Endothelial cell of umbilical vein (primary cell): ENCODE results near the gene ATN1.

Experiments used
- CTCF ChIP-seq, 2 donors: IDR thresholded peaks; 1 replicate in 1 of 2; 2 replicates in 1 of 2; pipeline ENCODE4 v1.5.1; 2011; ENCODE audit warnings: low read length in 2 of 2, mild to moderate bottlenecking in 2 of 2, moderate library complexity in 2 of 2, control low read depth in 1 of 2, inconsistent platforms in 1 of 2, low read depth in 1 of 2; ENCODE audit not compliant: insufficient read depth in 1 of 2; ENCODE audit errors: extremely low read depth in 1 of 2
- EZH2 ChIP-seq: IDR thresholded peaks from 2 replicates; pipeline ENCODE4 v1.6.1; 2012; ENCODE audit warnings: borderline replicate concordance, low read depth, mild to moderate bottlenecking, moderate library complexity, low read length, inconsistent platforms; ENCODE audit not compliant: severe bottlenecking
- GATA2 ChIP-seq: IDR thresholded peaks from 2 replicates; pipeline ENCODE4 v1.7.0; 2011; ENCODE audit warnings: low read depth, mild to moderate bottlenecking, moderate library complexity, mixed read lengths, low read length; ENCODE audit not compliant: insufficient read length, insufficient read depth

- no peak for TF ChIP-seq CTCF (IDR thresholded peaks at IDR 0.05; ENCODE audit: extremely low read depth in 1 of 2, insufficient read depth in 1 of 2, low read depth in 1 of 2, low read length in 2 of 2)
- TF ChIP-seq EZH2, result no peak
- TF ChIP-seq GATA2, result no peak
These were observed 23.9 kb downstream of the ATN1 start for GRCh38 chr12:6951551-6952120.
